GM13976 (cell line): Measurements from ENCODE around the gene TBC1D22A.

Experiments used
- DNase-seq: peaks from one replicate; pipeline ENCODE4 v3.0.0; 2012; ENCODE audit warnings: low spot score
- in situ Hi-C: fragments of 300-500 bp; cut with MboI; formaldehyde crosslinking; loops from one replicate; pipeline ENCODE4 v1.12.0; 2022; ENCODE audit warnings: low sequenced_read_pairs, mixed read lengths, inconsistent platforms; ENCODE audit not compliant: unreplicated experiment
- TF ChIP-seq, protein P1 (sequence below): IDR thresholded peaks from 2 replicates; pipeline ENCODE4 v1.5.1; 2012; ENCODE audit warnings: borderline replicate concordance, mild to moderate bottlenecking; ENCODE audit not compliant: insufficient read depth; ENCODE audit errors: extremely low read depth, missing control alignments, control extremely low read depth

Gene TBC1D22A

GRCh38 chr22:47157486-47158270, 395.2 kb downstream of the TBC1D22A start:
- in situ Hi-C loops, result no loop called here
- no peak for DNase-seq
- TF ChIP-seq, protein P1, sequence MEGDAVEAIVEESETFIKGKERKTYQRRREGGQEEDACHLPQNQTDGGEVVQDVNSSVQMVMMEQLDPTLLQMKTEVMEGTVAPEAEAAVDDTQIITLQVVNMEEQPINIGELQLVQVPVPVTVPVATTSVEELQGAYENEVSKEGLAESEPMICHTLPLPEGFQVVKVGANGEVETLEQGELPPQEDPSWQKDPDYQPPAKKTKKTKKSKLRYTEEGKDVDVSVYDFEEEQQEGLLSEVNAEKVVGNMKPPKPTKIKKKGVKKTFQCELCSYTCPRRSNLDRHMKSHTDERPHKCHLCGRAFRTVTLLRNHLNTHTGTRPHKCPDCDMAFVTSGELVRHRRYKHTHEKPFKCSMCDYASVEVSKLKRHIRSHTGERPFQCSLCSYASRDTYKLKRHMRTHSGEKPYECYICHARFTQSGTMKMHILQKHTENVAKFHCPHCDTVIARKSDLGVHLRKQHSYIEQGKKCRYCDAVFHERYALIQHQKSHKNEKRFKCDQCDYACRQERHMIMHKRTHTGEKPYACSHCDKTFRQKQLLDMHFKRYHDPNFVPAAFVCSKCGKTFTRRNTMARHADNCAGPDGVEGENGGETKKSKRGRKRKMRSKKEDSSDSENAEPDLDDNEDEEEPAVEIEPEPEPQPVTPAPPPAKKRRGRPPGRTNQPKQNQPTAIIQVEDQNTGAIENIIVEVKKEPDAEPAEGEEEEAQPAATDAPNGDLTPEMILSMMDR, result no peak

GRCh38 chr22:47158457-47158856, 396.0 kb downstream of the TBC1D22A start:
- TF ChIP-seq, protein P1, result no peak
- in situ Hi-C loops, result no loop called here

GRCh38 chr22:47159592-47159991, 397.1 kb downstream of the TBC1D22A start:
- TF ChIP-seq, protein P1, result no peak
- no peak for DNase-seq
- in situ Hi-C loops, result no loop called here

More at GRCh38 chr22:47158457-47158856, 396.0 kb downstream of the TBC1D22A start:
- no peak for DNase-seq

- in situ Hi-C loops, result no loop called here
- TF ChIP-seq, protein P1, result no peak
- DNase-seq, result no peak
Observed at GRCh38 chr22:47160141-47160541, 397.7 kb downstream of the TBC1D22A start.

- in situ Hi-C loops, result no loop called here
- DNase-seq, result no peak
- TF ChIP-seq, protein P1, result no peak
Observed at GRCh38 chr22:47160781-47161520, 398.5 kb downstream of the TBC1D22A start.

DNA sequence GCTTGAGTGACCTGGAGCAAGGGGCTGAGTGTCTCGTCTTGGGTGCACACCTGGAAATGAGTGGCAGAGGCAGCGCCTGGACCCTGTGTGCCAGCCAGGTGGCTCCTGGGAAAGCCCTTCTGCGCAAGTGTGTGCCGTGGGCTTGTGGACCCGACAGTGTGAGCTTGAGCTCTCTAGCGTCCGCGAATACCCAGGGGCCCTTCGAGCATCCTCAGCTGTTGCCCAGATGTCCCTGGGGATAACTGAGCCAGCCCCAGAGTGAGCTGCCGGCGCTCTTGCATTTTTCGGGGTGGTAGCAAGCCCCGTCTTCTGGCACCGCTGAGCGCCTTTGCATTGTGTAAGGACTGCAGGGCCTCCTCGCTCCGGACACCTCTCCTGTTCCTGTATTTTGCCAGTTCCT, 399.2 kb downstream of the TBC1D22A start:
- no peak for DNase-seq
- in situ Hi-C loops, result no loop called here
- TF ChIP-seq, protein P1, result no peak
